AG09309 (cell line): ENCODE measurements around the gene PRRG2.

Source experiments
- DNase-seq: peaks from one replicate; pipeline ENCODE4 v3.0.0-alpha.2; 2010; ENCODE audit warnings: low read depth
- H3K4me3 ChIP-seq: 2 replicates; pipeline ENCODE4 v1.5.1; 2011; ENCODE audit warnings: mild to moderate bottlenecking, low read depth, low read length, moderate library complexity; ENCODE audit not compliant: control insufficient read depth
- TF ChIP-seq, protein P1 (sequence below): IDR thresholded peaks from 2 replicates; pipeline ENCODE4 v1.5.1; 2011; ENCODE audit warnings: mild to moderate bottlenecking, low read depth, low read length, inconsistent platforms; ENCODE audit not compliant: insufficient read depth, control insufficient read depth; ENCODE audit errors: missing control alignments

The PRRG2 gene

DNA sequence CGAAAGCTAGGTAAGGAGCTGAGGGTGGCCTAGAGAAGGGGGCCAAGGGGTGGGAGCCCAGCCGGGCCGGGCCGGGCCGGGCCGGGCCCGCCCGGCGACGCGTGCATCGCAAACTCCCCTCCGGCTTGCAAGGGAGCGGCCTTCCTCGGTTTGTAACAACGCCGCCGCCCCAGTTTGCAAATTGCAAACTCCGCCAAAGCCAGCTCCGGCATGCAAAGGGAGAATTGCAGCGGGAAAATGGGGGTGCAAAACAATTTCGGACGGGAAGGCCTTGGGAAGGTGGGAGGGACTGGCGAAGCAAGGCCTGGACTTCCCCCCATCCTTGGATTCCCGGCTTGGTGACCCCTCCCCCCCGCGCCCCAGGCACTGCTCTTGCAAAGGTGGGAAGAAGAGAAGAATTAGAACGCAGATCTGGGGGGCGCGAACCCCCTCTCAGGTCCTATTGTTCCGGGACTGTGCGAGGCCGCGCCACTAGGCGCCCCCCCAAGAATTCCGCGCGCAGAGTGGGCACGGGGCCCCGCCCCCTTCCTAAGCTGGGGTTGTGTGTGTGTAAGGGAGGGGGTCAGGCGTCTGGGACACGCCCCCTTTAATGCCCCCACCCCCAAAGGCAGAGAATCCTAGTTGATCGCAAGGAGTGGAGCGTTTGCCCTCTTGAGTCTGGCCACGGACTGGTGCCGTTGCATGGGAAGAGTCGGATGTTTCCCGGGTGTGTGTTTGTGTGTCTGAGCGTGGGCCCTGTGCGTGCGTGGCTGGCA is 10.8 kb downstream of the PRRG2 start:
- H3K4me3 ChIP-seq = peak overlapping the region; percentile 49
- TF ChIP-seq, protein P1, sequence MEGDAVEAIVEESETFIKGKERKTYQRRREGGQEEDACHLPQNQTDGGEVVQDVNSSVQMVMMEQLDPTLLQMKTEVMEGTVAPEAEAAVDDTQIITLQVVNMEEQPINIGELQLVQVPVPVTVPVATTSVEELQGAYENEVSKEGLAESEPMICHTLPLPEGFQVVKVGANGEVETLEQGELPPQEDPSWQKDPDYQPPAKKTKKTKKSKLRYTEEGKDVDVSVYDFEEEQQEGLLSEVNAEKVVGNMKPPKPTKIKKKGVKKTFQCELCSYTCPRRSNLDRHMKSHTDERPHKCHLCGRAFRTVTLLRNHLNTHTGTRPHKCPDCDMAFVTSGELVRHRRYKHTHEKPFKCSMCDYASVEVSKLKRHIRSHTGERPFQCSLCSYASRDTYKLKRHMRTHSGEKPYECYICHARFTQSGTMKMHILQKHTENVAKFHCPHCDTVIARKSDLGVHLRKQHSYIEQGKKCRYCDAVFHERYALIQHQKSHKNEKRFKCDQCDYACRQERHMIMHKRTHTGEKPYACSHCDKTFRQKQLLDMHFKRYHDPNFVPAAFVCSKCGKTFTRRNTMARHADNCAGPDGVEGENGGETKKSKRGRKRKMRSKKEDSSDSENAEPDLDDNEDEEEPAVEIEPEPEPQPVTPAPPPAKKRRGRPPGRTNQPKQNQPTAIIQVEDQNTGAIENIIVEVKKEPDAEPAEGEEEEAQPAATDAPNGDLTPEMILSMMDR = no peak
- DNase-seq = no peak

DNA sequence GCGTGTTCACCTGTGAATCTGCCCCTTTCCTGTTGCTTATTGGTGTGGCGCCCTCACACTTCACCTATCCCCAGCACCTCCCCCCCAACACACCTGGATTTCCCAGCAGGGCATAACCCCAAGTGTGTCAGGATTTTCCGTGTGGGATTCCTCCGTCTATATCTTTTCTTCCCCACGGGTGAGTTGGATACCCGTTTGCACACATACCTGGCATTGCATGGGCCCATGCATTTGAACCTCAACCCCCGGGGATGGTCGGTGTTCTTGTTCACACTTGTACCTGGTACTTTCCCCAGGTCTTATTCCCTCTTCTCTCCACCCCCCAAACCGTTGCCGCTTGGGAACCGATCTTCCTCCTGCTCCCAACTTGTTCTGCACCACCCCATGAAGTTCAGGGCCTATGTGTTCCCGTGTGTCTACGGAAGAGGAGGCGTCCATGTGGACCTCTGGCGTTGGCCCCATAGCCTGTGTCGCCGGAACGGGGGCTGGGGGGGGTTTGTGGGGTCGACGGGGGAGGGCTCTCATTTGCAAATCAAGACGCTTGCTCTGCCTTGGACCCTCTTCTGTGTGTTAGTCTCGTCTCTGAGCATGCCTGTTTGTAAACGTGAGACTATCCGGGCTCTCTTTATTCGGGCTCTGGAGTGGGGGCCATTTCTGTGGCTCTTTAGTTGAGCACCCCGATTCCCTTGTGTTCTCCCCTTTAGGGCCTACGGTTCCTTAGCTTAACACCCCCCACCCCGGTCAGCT is 11.5 kb downstream of the PRRG2 start:
- DNase-seq = no peak
- TF ChIP-seq, protein P1 = no peak
- peak overlapping the region; percentile 49 for H3K4me3 ChIP-seq

DNA sequence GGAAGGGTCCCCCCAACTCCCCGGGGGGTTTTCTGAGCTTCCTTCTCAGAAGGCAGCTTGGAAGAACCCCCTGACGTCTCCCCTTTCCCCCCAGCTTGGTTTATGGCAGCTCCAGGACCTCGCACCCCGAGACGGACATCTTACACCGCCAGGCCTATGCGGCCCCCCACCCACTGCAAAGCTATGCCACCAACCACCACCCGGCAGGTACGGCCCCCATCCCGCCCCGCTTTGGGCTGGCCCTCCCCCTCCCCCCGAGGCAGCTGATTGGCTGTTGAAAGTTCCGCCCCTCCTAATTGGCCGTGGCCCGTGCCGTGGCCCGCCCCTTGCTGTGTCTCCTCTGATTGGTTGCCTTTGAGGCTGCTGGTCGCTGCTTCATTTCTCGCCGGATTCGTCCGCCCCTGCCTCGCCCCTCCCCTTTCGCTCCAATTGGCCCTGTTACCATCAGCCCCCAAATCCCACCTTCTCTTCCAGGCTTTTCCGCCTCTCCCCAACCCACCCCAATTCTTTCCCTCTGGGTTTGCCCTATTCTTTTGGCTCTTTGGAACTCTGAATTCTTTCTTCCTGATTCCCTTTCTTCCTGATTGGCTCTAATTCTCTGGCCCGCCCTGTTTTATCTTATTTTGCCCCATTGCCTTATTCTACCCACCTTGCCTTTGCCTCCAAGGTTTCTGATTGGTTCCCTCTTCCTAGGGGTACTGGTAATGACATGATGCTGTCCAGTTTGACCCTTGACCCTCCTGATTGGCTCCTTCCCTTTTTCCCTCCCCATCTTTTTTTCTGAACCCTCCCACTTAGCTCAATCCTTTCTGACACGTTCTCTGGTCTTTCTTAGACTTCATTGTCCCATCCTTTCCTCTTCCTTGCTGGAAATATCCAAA is 12.4 kb downstream of the PRRG2 start:
- DNase-seq = peak; percentile 41
- TF ChIP-seq, protein P1 = no peak
- H3K4me3 ChIP-seq = peak overlapping the region; percentile 49

DNA sequence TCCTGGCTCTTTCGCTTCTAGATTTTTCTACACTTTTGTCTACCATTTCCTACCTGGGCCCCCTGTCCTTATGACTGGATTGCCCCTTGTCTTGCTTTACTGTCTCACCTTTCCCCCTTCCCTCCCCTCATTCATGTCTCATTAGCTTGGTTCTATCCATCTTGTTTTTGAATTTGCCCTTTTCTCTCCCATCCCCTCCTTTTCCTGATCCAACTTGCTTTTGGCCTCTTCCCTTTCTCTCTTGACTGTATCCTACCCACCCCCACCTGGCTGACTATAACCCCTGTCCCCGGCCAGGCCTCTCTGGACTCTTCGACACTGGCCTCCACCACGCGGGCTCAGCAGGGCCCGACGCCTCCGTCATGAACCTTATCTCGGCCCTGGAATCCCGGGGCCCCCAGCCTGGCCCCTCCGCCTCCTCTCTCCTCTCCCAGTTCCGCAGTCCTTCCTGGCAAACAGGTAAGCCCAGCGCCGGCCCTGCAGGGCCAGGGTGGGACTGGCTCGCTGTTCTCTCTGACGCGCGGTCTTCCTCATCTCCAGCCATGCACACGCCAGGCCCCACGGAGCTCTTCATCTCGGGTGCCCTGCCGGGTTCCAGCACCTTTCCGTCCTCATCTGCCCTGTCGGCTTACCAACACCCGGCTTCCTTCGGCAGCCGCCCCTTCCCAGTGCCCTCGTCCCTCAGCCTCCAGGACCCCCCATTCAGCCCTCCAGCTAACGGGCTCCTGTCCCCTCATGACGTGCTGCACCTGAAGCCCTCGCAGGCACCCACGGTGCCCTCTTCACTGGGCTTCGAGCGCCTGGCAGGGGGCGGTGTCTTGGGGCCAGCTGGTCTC is 13.3 kb downstream of the PRRG2 start:
- TF ChIP-seq, protein P1 = no peak
- no peak overlapping the region for H3K4me3 ChIP-seq

DNA sequence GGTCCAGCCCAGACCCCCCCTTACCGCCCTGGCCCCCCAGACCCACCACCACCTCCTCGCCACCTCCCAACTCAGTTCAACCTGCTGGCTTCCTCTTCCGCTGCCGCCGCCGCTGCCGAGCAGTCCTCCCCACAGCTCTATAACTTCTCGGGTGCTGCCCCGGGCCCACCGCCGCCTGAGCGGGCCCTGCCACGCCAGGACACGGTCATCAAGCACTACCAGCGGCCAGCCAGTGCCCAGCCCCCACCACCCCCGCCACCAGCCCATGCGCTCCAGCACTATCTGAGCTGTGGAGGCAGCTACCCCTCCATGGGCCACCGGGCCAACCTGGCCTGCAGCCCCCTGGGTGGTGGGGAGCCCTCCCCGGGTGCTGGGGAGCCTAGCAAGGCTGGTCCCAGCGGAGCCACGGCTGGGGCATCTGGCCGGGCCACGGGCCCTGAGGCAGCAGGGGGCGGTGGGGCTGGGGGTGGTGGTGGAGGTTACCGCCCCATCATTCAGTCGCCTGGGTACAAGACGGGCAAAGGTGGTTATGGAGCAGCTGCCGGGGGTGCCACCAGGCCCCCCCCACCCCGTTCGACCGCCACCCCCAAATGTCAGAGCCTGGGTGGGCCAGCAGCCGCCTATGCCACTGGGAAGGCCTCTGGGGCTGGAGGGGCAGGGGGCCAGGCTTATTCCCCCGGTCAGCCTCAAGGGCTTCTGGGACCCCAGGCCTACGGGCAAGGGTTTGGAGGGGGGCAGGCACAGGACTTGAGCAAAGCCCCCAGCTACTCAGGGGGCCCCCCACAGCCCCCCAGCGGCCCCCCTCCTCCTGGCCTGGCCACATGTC is 14.1 kb downstream of the PRRG2 start:
- no peak for DNase-seq
- TF ChIP-seq, protein P1 = no peak
- H3K4me3 ChIP-seq = no peak overlapping the region

More for the DNA sequence above, 13.3 kb downstream of the PRRG2 start:
- DNase-seq = no peak
